T-helper 17 cell (primary cell): Measurements from ENCODE around the gene ALDH16A1. TPM values are rescaled to one million over a fixed set of nuclear protein-coding genes. Genes with fewer than 3 reads are reported as not detected.

Experiments used
- ATAC-seq: fragments of 150-1000 bp; cut with Tn5 transposase; 2 replicates; pipeline ENCODE4 v1.10.0; 2021; ENCODE audit warnings: mild to moderate bottlenecking, moderate library complexity
- DNase-seq, 3 donors: peaks; one replicate each; pipeline versions ENCODE4 v3.0.0 to v3.0.0-alpha.2; 2020 to 2021
- H3K9me3 ChIP-seq: one replicate; pipeline ENCODE4 v1.7.0; 2013; ENCODE audit warnings: low read length, mild to moderate bottlenecking; ENCODE audit not compliant: control insufficient read depth, poor library complexity, severe bottlenecking
- H3K27ac Mint-ChIP-seq: one replicate; pipeline ENCODE4 v1.8.0; 2022; ENCODE audit warnings: mild to moderate bottlenecking, moderate library complexity, mixed read lengths
- H3K27me3 Mint-ChIP-seq: one replicate; pipeline ENCODE4 v1.8.0; 2022; ENCODE audit warnings: mixed read lengths
- H3K36me3 Mint-ChIP-seq: one replicate; pipeline ENCODE4 v1.8.0; 2022; ENCODE audit warnings: low read depth, mixed read lengths
- H3K4me1 Mint-ChIP-seq: one replicate; pipeline ENCODE4 v1.8.0; 2022; ENCODE audit warnings: mild to moderate bottlenecking, mixed read lengths
- H3K4me3 Mint-ChIP-seq: one replicate; pipeline ENCODE4 v1.8.0; 2022; ENCODE audit warnings: mild to moderate bottlenecking, moderate library complexity, mixed read lengths
- total RNA-seq, 4 donors: library from RNA in 2 of 4; stranded (reverse) in 2 of 4; gene quantifications; one replicate each; pipeline ENCODE4 v1.2.3 and lab custom pipeline; 2022 to 2026

Gene ALDH16A1
- total RNA-seq, 2 donors from 2014 or later, result 34.8 to 38.0 TPM

GRCh38 chr19:49418511-49418910 lies 34.5 kb upstream of the ALDH16A1 start:
- H3K27me3 Mint-ChIP-seq, result peaks cover 58% of the 10 kb centered on the region
- DNase-seq (no peak), ATAC-seq (no peak)
- peaks cover 10% of the 10 kb centered on the region for H3K36me3 Mint-ChIP-seq
- peaks cover 38% of the 10 kb centered on the region for H3K4me1 Mint-ChIP-seq
- H3K27ac Mint-ChIP-seq, result no peak overlapping the region
- H3K4me3 Mint-ChIP-seq, result no peak overlapping the region
- H3K9me3 ChIP-seq, result no peaks in the 10 kb centered on the region

DNA sequence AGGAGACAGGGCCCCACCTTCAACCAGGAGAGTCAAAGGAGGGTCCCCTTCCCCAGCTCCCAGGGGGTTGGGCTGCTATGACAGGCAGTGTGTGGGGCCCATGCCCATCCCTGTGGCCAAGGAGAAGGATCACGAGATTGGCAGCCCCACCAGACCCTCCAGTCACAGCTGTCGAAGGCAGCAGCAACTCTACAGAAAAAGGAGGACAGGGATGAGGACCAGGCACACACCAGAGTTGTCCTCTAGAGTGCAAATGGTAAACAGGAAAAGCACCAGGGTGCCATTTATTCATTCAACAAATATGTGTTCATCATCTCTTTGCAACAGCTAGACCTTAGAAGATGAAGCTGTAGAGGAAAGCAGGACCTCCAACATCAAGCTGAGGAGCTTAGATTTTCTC lies 33.9 kb upstream of the ALDH16A1 start:
- H3K9me3 ChIP-seq, result no peaks in the 10 kb centered on the region
- DNase-seq, result no peak
- Mint-ChIP-seq H3K27me3 (peaks cover 64% of the 10 kb centered on the region), H3K27ac (no peak overlapping the region), H3K36me3 (peaks cover 15% of the 10 kb centered on the region), H3K4me1 (peaks cover 45% of the 10 kb centered on the region), H3K4me3 (no peak overlapping the region)
- ATAC-seq, result no peak

GRCh38 chr19:49420227-49420626 lies 32.8 kb upstream of the ALDH16A1 start:
- ATAC-seq (no peak), DNase-seq (no peak)
- no peaks in the 10 kb centered on the region for H3K9me3 ChIP-seq
- H3K27ac Mint-ChIP-seq, result no peak overlapping the region
- H3K4me3 Mint-ChIP-seq, result no peak overlapping the region
- peaks cover 51% of the 10 kb centered on the region for H3K4me1 Mint-ChIP-seq
- H3K27me3 Mint-ChIP-seq, result peaks cover 72% of the 10 kb centered on the region
- peaks cover 15% of the 10 kb centered on the region for H3K36me3 Mint-ChIP-seq

- Mint-ChIP-seq H3K36me3 (peaks cover 15% of the 10 kb centered on the region), H3K4me1 (peaks cover 57% of the 10 kb centered on the region), H3K27ac (peak overlapping the region; percentile 88), H3K27me3 (peaks cover 82% of the 10 kb centered on the region), H3K4me3 (peak overlapping the region; percentile 84)
- DNase-seq (no peak), ATAC-seq (peak; percentile 40)
- no peaks in the 10 kb centered on the region for H3K9me3 ChIP-seq
These were observed 31.8 kb upstream of the ALDH16A1 start for GRCh38 chr19:49421039-49421877.

DNA sequence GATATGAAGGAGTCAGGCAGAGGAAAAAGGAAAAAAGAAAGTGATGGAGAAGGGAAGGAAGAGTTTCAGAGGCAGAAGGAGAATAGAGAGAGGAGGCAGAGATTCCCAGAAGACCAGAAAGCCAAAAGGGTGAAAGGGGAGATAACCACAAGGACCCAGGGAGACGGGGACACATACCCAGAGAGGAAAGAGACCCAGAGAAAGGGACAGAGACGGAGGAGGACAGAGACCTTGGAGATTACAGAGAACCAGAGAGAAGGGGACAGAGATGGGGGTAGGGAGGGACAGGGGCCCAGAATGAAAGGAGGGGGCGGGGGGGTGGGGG lies 31.2 kb upstream of the ALDH16A1 start:
- Mint-ChIP-seq H3K4me1 (peaks cover 63% of the 10 kb centered on the region), H3K4me3 (peak overlapping the region; percentile 84), H3K27me3 (peaks cover 88% of the 10 kb centered on the region), H3K36me3 (peaks cover 18% of the 10 kb centered on the region), H3K27ac (peak overlapping the region; percentile 88)
- DNase-seq (no peak), ATAC-seq (no peak)
- H3K9me3 ChIP-seq, result no peaks in the 10 kb centered on the region

GRCh38 chr19:49422407-49423070 lies 30.5 kb upstream of the ALDH16A1 start:
- Mint-ChIP-seq H3K4me3 (peak overlapping the region; percentile 93), H3K4me1 (peaks cover 67% of the 10 kb centered on the region), H3K27ac (no peak overlapping the region), H3K36me3 (peaks cover 22% of the 10 kb centered on the region), H3K27me3 (peaks cover 92% of the 10 kb centered on the region)
- no peaks in the 10 kb centered on the region for H3K9me3 ChIP-seq
- DNase-seq (peak; percentile 30 to 46 (median 39)), ATAC-seq (peak; percentile 56)

DNA sequence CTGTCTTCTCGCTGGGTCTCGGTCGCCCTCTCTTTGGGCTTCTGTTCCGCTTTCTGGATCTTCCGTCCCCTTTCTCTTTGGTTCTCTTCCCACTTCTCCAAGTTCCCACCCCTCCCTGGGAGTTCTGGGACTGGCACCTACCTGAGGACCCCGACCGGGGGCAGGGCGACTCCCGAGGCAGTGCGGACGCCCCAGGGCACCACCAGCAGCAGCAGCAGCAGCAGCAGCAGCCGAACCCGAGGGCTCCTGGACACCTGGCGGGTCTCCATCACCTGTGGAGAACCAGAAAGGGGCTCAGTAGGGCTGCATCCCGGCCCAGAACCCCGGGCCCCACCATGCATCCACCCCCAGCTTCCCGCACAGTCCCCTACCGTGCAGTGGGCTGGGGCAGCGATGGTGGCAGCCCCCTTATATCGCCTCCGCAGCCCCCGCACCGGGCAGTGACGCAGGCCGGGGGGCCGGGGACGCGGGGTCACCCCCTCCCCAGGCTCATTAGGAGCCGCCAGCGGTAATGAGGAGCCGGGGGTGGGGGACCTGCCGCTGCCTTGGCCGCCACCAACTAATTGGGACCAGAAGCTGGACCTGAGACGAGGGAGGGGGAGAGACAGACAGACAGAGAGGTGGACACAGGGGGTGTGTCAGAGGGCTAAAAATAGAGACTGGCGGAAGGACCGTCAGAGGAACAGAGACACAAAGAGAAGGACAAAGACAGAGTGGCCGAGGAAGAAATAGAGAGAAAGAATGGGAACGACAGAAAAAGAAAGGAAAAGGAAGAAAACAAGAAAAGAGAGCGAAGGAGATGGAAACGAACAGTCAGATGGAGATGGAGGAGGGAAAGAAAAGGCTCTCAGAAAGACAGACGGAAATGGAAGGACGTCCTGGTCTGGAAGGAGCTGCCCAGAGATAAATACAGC lies 29.7 kb upstream of the ALDH16A1 start, which contains the start of gene PTH2:
Gene PTH2, minus strand, starts transcription at position 371 of the 914 bp plus-strand sequence. Its CDS starts 102 bp downstream, at position 269.
- DNase-seq (no peak), ATAC-seq (no peak)
- Mint-ChIP-seq H3K27ac (peak within 1 kb of the TSS; percentile 86), H3K36me3 (peaks cover 22% of the 10 kb centered on the region), H3K4me3 (peak within 1 kb of the TSS; percentile 93), H3K4me1 (peaks cover 70% of the 10 kb centered on the region), H3K27me3 (peaks cover 93% of the 10 kb centered on the region)
- H3K9me3 ChIP-seq, result no peaks in the 10 kb centered on the region

- DNase-seq (no peak), ATAC-seq (peak; percentile 65)
- Mint-ChIP-seq H3K4me1 (peaks cover 74% of the 10 kb centered on the region), H3K27ac (peak overlapping the region; percentile 86), H3K36me3 (peaks cover 22% of the 10 kb centered on the region), H3K4me3 (peak overlapping the region; percentile 93), H3K27me3 (peaks cover 94% of the 10 kb centered on the region)
- no peaks in the 10 kb centered on the region for H3K9me3 ChIP-seq
These were observed 29.1 kb upstream of the ALDH16A1 start for GRCh38 chr19:49423985-49424303.

- no peak for DNase-seq
- H3K4me1 Mint-ChIP-seq, result peaks cover 70% of the 10 kb centered on the region
- peak within 1 kb of the TSS; percentile 86 for H3K27ac Mint-ChIP-seq
- no peak for ATAC-seq
- H3K4me3 Mint-ChIP-seq, result peak within 1 kb of the TSS; percentile 93
- peaks cover 92% of the 10 kb centered on the region for H3K27me3 Mint-ChIP-seq
- H3K36me3 Mint-ChIP-seq, result peaks cover 22% of the 10 kb centered on the region
- no peaks in the 10 kb centered on the region for H3K9me3 ChIP-seq
These were observed 27.8 kb upstream of the ALDH16A1 start, which contains the start of gene GFY for GRCh38 chr19:49425178-49425577. GFY (plus strand) TSS chr19:49425388; CDS start chr19:49426431, 1,043 bp downstream.

- Mint-ChIP-seq H3K27ac (no peak overlapping the region), H3K36me3 (peaks cover 22% of the 10 kb centered on the region), H3K4me3 (no peak overlapping the region), H3K4me1 (peaks cover 68% of the 10 kb centered on the region), H3K27me3 (peaks cover 92% of the 10 kb centered on the region)
- no peaks in the 10 kb centered on the region for H3K9me3 ChIP-seq
- DNase-seq (no peak), ATAC-seq (no peak)
These were observed 27.0 kb upstream of the ALDH16A1 start for GRCh38 chr19:49425922-49426592.

DNA sequence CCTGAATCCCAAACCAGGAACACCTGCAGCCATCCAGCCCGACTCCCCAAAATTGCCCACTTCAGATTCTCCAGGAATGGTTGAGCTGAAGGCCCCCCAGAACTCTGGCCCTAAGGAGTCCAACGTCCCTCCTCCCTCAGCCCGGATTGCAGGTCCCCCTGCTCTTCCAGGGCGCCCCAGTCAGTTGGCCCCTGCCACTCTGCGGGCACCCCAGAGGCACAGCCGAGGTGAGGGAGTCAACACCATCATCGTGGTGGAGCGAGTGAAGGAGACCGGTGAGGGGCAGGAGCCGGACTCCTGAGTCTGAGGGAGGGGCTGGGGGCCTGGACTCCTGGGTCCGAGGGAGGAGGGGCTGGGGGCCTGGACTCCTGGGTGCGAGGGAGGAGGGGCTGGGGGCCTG lies 25.7 kb upstream of the ALDH16A1 start:
- no peak overlapping the region for H3K27ac Mint-ChIP-seq
- ATAC-seq (no peak), DNase-seq (no peak)
- no peaks in the 10 kb centered on the region for H3K9me3 ChIP-seq
- H3K27me3 Mint-ChIP-seq, result peaks cover 88% of the 10 kb centered on the region
- no peak overlapping the region for H3K4me3 Mint-ChIP-seq
- H3K4me1 Mint-ChIP-seq, result peaks cover 61% of the 10 kb centered on the region
- H3K36me3 Mint-ChIP-seq, result peaks cover 22% of the 10 kb centered on the region

- peaks cover 85% of the 10 kb centered on the region for H3K27me3 Mint-ChIP-seq
- no peak overlapping the region for H3K27ac Mint-ChIP-seq
- DNase-seq (peak in 2 of 3 donors; percentile 25 to 40), ATAC-seq (peak; percentile 39)
- H3K36me3 Mint-ChIP-seq, result peaks cover 22% of the 10 kb centered on the region
- H3K9me3 ChIP-seq, result no peaks in the 10 kb centered on the region
- H3K4me1 Mint-ChIP-seq, result peaks cover 59% of the 10 kb centered on the region
- H3K4me3 Mint-ChIP-seq, result peak overlapping the region; percentile 75
These were observed 25.0 kb upstream of the ALDH16A1 start for GRCh38 chr19:49427855-49428546.
